ENCODE results near the gene CYP11A1.
"Not testable (repeated sequence)": the region's sequence is repeated elsewhere in the genome, so short reads cannot be mapped to it uniquely, and the experiment has no call there.

Gene CYP11A1

DNA sequence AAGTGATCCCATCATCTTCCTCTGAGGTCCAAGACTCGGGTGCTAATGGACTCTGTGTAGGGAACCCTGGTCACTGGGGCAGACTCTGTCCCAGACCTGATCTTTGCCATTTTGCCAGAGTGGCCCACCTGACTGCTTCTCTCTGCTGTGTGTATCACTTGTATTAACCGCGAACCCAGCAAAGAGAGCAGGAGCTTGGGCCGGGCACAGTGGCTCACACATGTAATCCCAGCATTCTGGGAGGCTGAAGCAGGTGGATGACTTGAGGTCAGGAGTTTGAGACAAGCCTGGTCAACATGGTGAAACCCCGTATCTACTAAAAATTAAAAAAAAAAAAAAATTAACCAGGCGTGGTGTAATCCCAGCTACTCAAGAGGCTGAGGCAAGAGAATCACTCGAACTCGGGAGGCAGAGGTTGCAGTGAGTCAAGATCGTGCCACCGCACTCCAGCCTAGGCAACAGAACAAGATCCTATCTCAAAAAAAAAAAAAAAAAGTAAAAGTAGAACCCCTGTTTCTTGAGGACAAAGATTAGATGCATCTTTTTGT, 32.9 kb upstream of the CYP11A1 start:
- DNase-seq: no peak

DNA sequence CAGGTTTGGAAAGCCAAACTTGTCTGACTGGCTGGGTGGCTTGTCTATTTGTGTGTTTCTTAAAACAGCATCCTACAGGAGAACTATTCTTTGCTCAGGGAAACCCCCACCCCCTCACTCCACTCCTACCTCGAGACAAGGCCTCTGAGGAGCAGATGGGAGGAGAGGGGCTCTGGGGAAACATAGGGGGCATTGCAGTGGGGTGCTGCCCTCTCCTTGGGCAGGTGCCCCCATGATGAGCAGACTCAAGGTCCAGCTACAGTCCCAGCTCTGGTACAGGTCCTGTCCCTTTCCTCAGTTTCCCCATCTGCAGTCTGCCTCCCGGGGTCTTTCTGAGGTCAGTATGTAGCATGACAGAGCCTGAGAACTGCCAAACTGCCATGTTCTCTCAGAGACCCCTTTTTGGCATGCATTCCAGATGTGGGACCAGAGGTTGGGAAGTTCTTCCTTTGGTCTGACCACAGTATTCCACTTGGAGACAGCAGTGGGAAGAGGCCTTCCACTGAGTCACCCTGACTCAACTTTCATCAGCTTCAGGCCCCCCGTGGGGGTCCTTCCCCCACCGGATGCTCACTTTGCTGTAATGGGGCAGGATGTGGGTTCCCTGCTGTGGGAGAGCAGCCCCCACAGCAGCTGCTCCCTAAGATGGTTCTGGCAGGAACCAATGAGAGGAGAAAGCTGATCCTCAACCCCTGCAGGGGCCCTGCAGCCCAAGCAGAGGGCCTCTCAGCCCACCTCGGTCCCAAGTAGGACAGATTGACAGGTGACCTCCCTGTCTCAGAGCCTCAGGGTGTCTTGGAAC, 32.3 kb upstream of the CYP11A1 start:
- DNase-seq: no peak

DNA sequence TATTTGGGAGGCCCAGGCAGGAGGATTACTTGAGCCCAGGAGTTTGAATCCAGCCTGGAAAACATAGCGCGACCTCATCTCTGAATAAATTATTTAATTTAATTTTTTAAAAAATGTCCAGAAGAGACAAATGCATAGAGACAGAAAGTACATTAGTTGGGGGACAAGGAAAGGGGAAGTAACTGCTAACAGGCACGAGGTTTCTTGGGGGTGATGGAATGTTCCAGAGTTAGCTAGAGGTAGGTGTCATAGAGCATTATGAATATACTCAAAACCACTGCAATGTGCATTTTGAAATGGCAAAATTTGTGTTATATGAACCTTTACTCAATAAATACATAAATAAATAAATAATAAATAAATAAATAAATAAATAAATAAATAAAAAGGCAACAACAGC, 31.7 kb upstream of the CYP11A1 start:
- no peak for DNase-seq

DNA sequence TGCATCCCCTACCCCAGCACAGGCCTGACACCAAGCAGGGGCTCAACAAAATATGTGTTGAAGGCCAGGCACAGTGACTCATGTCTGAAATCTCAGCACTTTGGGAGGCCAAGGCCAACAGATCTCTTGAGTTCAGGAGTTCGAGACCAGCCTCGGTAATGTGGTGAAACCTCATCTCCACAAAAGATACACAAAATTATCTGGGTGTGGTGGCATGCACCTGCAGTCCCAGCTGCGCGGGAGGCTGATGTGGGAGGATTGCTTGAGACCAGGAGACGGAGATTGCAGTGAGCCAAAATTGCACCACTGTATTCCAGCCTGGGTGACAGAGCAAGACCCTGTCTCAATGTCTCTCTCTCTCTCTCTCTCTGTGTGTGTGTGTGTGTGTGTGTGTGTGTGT, 30.7 kb upstream of the CYP11A1 start:
- DNase-seq: no peak

DNA sequence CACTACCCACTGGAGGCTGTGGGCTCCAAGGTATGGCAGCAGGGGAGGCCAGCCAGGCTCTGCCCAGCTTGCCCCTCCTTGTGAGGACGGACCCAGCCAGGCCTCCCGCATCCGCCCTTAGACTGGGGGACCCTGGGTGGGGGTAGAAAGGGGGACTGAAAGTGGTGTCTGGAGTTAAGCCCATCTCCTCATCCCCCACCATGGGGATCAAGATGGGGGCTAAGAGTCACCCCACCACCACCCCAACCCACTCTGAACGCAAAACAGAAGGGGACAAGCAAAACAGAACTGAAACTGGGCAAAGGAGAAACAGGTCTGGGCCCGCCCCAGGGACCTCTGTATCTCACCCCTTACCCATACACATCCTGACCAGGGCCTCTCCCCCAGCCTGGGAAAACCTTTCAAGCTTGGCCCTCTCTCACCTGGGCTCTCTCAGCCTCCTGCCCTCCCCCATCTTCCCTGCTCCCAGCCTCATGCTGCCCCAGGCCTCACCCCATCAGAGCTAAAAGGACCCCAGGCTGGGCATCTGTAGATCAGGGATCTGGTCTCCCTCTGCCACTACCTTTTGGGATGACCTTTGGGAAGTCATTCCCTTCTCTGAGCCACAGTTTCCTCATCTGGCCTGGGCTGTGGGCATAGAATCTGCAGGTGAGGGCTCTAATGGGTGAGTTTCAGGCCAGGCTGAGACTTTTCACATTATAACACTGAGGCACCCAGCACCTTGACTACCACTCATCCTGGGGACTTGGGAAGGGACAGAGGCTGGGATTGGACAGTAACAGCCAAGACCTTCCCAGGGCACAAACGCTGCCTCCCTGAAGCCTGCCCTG, 30.0 kb upstream of the CYP11A1 start:
- DNase-seq: no peak

DNA sequence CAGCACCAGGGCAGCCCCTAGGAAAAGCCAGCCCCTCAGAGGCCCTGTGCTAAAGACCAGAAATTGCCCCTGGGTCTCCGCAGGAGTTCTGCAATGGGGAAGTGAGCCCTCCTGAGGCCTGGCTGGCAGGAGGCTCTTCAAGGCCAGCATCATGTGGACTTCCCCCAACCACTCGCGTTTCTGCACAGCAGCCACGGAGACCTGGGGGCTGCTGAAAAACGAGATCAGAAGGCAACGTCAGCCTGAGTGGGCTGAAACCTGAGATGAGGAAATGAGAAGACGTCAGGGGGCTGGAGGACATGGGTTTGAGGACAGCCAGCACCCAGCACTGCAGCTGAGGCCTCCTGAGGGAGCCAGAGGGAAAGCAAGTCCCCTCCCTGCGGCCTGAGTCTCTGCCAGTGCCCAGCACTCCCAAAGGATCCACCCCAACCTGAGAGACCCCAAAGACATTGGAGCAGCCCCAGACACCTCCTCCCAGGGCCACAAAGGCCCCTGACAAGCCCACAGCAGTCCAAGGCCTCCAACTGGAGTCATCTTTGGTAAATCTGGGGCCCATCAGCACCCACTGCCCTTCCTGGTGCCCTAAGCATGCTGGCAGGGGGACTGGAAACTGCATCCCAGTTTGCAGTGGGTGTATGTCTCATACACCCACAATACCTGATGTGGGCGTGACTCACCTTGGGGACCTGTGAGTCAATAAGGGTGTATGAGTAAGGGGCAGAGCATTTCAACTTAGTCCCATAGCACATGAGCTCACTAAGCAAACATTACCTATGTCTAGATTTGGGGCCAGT, 29.2 kb upstream of the CYP11A1 start:
- DNase-seq: no peak

DNA sequence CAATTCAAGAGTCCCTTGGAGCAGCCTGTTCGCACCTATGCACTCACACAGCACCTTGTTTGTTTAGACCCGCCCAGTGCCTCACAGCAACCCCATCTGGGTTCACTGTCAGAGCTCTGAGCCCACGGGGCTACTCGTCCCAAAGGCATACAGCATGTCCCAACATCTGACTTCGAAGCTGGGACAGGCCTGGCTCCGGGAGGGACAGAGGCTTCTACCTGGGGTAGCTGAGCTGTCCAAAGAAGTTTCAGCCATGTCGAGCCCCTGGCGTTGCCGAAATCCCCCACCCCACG, 28.6 kb upstream of the CYP11A1 start:
- no peak for DNase-seq

DNA sequence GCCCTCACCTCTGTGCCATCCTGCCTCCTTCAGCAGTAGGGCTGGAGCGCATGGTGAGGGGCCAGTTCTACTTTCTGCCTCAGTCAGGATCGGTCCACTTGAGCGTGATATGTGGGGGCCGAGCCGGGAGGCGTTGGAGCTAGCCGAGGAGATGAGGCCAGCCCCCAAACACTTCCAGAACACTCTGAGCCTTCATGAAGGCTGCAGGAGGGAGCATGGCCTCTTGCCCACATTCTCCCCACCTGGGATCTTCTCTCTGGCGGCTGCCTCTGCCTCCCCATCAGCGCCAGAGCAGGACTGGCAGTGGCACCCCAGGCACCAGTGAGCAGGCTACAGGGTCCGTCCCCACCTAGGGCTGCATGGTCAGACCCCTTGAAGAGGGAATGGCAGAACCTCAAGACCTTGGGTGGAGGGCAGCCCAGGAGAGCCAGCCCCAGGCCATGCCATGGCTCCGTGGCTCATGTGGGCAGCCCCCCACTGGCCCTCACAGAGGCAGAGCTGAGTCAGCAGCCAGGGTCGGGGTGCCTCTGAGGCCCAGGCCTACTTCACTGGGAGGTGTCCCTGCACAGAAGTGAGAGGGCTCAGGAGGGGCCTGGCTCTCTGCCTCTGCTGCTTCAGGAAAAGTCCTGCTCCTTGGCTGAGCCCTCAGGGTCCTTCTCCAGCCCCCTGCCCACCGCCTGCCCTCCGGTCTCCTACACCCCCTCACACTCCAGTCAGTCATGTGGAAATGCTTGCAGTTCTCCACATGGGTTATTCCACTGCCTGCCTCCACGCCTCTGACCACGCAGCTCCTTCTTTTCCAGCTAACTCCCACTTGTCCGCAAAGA, 28.1 kb upstream of the CYP11A1 start:
- no peak for DNase-seq

DNA sequence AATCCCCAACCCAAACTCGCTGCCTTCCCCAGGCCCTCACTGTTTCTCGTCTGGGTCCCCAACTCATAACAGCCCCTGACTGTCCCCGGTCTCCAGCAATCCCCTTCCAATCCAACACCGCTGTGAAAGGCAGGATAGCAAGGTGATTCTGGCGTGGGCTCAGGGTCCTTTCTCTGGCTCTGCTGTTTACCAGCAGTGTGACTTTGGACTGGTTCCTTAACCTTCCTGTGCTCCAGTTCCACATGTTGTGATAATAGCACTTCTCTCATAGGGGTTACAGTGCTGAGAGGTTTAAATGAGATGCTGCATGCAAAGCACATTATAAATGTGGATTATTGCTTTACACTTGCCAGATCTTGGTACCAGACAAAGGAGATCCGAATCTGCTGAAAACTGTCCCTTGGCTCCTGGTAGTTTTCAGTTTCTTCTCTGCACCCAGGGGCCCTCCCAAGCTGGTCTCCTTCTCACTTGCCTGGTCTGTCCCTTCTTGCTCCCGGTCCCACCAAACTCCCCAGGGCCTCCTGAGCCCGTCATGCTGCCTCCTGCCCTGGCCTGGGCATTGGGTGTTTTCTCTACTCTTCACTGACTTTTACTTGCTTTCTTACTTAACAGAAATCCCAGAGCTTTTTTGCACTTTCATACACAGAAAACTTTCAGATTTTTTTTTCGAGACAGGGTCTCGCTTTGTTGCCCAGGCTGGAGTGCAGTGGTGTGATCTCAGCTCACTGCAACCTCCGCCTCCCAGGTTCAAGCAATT, 26.8 kb upstream of the CYP11A1 start:
- DNase-seq: no peak

DNA sequence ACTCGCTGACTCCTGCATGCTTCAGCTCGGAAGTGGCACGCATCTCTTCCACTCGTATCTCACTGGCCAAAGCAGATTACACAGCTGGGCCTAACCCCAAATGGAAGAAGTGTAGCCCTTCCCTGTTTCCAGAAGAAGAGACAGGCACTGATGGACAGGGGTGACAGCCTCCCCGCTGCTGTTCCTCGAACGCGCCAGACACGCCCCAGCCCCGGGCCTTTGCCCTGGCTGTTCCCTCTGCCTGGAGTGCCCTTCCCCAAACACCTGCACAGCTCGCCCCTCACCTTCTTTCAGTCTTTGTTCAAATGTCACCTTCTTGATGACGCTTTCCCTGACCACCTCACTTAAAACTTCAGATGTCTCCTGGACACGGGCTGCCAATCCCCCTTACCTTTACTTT, 26.0 kb upstream of the CYP11A1 start:
- no peak for DNase-seq

DNA sequence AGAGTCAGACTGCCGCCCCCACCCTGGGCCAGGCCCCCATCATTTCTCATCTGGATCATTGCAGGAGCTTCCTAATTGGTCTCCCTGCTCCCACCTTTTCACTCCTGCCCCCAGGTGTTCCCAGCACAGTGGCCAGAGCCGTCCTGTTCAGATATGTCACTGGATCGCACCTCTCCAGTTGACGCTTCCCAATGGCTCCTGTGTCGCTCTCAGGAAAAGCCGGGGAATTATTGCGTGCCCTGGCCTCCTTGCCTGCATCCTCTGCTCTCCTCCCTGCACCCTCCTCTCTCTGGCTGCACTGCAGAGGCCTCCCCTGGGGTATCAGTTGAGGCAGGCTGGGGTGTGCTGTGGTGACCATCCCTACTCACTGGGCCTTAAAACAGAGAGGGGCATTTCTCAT, 25.5 kb upstream of the CYP11A1 start:
- DNase-seq: no peak

DNA sequence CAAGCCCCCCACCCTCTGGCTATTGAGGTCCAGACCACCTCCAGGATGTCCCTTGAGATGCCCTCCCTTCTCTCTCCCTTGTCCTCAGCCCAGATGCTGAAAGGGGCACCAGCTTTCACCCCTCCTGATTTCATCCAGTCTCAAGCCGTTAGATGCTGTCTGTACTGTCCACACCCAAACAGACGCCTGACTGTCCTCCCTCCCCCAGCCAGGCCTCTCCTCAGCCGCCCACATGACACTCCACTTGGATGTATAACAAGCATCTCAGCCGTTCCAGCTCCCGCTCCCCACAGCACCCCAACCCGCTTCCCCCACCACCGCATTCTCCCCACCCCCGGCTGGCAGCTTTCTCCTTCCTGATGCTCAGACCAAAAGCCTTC, 25.0 kb upstream of the CYP11A1 start:
- no peak for DNase-seq

DNA sequence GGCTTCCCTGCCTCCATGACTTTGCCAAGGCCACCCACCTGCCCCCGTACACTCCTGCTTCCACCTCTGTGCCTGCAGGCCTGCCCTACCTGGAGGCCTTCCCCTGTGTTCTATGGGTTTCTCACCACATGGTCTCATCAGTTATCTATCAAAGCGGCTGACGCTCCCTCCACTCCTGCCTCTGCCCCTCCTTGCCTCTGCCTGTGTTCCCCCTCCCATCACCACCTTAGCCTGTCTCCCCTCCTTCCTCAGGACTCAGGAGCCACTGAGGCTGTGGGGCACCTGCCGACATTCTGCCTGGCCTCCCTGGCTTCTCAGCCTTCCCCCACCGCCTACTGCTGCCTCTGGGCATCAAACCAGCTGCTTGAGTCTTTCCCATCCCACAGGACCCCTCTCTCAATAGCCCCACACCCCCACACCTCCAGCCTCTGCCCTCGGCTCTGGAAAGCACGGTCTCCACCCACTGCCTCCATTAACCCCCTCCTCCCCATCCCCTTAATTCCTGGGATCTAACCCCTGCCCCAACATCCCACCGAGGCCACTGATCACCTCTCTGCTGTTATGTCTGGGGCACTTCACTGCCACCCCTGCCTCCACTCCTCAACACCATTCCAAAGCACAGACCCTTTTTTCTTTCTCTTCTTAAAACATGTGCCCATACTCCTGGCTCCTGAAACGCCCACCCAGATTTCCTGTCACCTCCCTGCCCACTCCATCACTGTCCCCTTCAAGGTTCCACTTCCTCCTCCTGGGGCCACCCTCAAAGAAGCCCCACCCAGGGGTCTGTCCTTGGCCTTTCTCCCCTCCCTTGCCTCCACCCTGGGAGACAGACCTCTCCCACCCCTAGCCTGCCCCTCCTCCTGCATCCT, 24.4 kb upstream of the CYP11A1 start:
- DNase-seq: no peak

DNA sequence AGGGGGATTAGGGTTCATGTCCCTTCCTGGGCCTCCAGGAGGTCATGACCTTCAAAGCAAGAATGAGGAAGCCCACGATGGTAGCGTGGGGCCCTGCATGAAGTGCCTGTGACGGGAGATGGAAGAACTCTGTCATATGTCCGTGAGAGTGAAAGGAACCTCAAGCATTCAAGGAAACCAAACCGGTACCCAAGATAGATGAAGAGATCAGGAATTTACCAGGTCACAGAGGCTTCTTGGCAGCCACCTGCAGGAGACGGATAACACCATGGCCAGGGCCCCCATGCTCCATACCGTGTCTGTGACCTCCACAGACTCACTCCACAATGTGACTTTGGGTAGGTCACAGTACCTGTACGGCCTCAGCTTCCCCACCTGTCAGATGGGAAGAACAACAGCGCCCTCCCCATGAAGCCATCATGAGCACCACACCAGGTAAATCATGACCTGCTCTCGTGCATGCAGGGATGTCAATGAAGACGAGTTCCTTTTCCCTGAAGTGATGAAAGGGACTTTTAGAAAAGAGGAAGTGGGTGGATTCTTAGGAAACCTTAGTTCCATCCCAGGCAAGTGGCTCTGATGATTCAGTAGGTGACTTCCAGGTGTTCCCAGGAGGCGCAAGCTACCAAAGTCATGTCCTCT, 23.3 kb upstream of the CYP11A1 start:
- DNase-seq: no peak

DNA sequence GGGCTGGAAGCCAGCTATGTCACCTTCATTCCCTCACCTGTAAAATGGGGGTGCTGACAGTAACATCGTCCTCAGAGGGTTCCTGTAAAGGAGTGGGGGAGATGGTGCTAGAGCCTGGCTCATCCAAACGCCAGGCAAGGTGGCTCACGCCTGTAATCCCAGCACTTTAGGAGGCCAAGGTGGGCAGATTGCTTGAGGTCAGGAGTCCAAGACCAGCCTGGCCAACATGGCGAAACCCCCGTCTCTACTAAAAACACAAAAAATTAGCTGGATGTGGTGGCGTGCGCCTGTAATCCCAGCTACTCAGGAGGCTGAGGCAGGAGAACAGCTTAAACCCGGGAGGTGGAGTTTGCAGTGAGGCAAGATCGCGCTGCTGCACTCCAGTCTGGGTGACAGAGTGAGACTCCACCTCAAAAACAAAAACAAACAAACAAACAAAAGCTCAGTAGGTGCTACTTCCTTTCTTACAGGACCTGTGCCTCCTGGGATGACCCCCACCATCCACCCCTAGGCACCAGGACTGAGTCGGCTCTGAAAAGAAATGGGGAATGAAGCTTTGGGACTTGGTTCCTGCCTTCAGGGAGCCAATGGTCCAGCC, 22.7 kb upstream of the CYP11A1 start:
- not testable (repeated sequence) for DNase-seq

DNA sequence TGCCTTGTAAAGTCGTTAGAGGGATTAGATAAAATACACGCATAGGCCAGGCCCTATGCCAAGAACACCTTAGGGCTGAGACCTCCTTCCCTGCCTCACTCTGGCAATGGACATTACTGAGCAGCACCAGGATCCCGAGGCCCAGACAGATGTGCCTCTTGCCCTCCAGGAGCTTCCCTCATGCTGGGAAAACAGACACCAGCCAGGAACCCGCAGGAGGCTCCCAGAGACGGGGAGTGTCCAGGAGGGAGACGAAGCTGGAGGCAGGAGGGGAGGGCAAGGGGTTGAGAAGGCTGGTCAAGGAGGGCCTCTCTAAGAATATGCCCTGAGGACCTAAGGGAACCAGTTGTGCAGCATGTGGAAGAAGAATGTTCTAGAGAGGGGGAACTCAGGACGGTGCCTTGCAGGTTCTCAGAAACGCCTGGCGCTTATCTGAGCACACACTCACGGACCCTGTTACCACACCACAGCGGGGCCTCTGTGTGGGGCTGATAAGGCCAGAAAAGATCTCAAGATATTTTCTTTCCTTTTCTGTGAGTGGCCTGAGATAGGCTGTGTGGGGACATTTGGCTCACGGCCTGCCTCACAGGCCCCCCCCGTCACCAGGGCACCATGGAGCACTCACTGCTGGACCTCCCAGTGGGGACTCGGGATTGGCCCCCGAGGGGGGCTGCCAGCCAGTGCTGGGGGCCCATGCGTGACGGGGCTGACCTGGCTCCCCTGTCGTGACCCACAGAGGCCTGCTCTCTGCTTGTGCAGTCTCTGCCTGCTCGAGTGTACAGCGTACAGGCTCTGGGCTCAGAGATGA, 22.0 kb upstream of the CYP11A1 start:
- DNase-seq: no peak

DNA sequence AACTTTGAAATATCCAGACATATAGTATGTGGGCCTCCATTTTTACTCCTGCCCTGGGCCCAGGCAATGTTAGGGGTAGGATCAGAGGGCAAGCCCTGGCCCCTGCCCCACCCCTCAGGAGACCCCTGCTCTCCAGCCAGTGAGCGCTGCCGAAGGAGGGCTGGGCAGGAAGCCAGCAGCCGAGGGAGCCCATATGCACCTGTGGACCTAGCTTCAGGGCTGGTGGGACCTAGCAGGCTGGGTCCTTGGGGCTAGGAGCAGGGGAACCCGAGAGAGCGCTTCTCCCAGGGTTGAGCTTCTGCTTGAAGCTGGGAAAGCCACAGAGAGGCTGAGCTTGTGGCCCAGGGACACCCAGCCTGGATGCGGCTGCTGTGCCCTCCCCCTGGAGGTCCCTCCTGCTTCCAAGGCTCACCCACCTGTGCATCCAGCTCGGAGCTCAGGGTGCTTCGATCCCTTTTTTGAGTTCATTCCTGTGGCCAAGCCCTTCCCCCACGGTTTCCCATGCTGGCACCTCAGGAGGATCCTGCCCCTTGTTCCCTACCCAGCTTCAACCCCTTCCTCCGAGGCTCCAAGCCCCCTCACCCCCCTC, 21.0 kb upstream of the CYP11A1 start:
- DNase-seq: no peak

DNA sequence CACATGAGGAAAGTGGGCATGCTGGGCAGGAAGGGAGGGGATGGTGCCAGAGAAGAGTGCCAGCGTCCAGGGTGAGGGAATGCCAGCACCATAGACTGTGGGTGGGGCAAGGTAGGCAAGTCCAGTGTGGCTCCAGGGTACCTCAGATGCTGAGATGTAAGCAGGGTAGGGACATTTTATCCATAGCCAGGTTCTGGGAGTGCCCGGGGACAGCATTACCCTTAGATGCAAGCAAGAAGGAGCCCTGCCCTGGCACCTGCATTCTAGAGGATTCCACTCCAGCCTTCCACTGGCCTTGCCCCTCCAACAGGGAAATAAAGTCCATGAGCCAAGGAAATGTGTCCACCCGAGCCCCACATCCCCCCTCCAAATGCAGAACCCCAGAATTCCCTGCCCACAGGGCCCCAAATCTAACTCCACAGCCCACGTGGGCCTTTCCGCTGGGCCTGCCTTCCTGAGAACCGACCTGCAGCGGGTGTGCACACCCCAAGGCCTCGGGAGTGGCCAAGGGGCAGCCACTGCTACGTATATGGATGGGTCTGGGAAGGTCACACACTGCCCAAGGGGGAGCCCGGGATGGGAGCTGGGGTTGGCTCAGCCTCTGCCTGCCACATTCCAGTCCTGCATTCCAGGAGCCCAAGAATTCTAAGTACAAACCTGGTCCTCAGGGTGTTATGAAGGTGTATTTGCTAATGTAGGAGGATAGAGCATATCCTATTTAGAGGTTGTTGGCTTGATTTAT, 20.3 kb upstream of the CYP11A1 start:
- no peak for DNase-seq
